GM18507 (cell line): Measurements from ENCODE around the gene OR11A1.
"Not testable (repeated sequence)": the region's sequence is repeated elsewhere in the genome, so short reads cannot be mapped to it uniquely, and the experiment has no call there.

ENCODE experiments used
- DNase-seq: peaks from one replicate; pipeline ENCODE4 v3.0.0; 2011; ENCODE audit warnings: low read depth; ENCODE audit not compliant: insufficient read length; ENCODE audit errors: extremely low spot score
- FAIRE-seq: peaks from 2 replicates; lab custom pipeline; 2011; peaks lifted over from hg19 to GRCh38; lab: Jason Lieb, UNC

Gene OR11A1

GRCh38 chr6:29483735-29484134, 26.9 kb upstream of the OR11A1 start:
- no peak for DNase-seq
- no peak for FAIRE-seq

DNA sequence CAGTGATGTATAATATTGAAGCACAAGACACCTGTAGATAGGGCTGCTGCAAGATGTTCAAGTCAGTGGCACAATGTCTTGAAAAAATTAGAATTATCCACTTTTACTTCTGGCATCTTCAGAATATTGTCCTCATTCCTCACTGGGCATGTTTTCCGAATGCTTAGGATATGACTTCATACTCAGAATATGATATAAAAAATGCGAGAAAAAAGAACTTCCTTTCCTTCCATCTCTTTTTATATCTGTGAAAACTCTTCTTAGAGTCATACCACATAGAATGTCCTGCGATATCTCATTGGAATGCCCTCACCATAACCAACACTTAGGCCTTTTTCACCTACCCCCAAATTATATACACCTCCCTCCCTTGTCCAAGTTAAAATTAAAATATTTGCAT, 26.3 kb upstream of the OR11A1 start:
- no peak for DNase-seq
- no peak for FAIRE-seq

DNA sequence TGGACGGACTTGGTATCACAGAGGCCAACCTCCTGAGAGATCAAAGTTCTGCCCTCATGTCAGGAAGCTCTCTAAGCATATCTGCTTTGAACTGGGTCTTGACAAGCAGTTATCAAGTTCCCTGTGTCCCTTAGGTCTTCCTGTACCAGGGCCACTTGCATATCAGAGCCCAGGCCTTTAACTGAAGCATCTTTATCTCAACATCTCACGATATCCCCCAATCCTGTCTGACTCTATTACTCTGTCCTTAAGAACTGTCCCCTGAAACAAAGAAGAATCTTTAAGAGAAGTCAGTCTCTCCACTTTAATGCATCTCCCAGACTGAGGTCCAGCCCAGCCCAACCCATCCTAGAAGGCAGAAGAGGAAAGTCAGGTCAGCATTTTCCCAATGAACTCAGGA, 22.7 kb upstream of the OR11A1 start:
- no peak for DNase-seq
- no peak for FAIRE-seq

- no peak for DNase-seq
- no peak for FAIRE-seq
Measured at GRCh38 chr6:29478740-29479139, 21.9 kb upstream of the OR11A1 start.

- no peak for FAIRE-seq
- DNase-seq, result no peak
Measured at GRCh38 chr6:29477923-29478450, 21.1 kb upstream of the OR11A1 start.

DNA sequence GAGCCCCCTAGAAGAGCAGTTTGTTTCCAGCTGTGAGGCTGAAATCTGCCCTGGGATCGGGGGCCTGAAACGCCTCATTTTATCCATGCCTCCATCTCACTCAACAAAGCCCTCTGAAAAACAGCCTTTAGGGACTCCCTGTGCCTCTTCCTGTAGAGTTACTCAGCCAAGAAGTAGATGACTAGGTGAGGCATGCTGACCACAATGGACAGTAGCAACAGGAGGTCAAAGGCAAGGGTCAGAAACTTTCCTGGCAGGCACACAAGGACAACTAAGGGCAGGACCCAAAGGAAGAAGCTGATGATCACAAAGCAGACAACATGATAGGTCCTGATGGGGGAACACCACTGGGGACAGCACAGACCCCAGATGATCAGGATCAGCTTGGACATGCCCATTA, 18.1 kb upstream of the OR11A1 start:
- no peak for FAIRE-seq
- no peak for DNase-seq

DNA sequence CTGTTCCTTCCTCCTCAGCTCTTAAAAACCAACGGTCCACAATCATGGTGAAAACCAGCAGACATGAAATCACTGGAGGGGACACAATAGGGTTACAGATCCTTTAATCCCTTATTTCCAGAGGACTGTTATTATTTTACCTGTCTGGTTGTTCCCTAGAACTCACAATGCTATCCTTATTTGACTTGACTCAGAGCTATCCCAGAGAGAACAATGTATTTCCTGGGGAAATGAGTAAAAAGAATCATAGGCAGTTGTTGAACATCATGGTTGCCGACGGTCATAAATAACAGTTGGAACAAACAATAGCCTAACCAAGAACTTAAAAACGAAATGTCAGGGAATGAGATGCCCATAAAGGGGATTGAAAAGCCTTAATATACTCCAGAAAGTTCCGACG, 9.4 kb upstream of the OR11A1 start:
- FAIRE-seq, result no peak
- no peak for DNase-seq

GRCh38 chr6:29465801-29466200, 8.9 kb upstream of the OR11A1 start:
- FAIRE-seq (no peak), DNase-seq (no peak)

DNA sequence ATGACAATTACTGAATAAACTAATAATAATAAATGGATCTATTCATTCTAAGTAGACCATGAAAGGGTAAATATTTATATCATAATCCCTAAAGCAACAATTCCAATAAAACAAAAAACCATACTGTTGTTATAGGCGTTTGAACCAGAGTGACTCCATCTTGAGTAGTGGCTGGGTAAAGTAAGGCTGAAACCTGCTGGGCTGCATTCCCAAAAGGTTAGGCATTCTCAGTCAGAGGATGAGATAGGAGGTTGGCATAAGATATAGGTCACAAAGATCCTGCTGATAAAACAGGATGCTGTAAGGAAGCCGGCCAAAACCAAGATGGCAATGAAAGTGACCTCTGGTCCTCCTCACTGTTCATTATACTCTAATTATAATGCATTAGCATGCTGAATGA, 8.4 kb upstream of the OR11A1 start:
- FAIRE-seq (no peak), DNase-seq (no peak)

GRCh38 chr6:29462022-29462421, 5.2 kb upstream of the OR11A1 start:
- no peak for FAIRE-seq
- no peak for DNase-seq

- no peak for FAIRE-seq
Measured at GRCh38 chr6:29461021-29461814, 4.3 kb upstream of the OR11A1 start.

DNA sequence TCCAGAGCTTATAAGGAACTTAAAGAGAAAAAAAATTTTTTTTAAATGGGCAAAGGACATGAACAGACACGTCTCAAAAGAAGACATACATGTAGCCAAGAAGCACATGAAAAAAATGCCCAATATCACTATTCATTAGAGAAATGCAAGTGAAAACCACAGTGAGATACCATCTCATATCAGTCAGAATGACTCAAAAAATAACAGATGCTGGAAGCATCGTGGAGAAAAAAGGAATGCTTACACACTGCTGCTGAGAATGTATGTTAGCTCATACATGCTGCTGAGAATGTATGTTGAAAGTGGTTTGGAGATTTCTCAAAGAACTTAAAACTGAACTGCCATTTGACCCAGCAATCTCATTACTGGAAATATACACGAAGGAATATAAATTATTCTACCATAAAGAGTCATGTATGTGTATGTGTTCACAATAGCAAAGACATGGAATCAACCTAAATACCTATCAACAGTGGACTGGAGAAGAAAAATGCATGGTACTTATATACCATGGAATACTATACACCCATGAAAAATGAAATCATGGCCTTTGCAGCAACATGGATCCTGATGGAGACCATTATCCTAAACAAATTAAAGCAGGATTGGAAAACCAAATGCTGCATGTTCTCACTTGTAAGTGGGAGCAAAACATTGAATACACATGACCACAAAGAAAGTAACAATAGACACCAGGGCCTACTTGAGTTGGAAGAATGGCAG, 5.2 kb downstream of the OR11A1 start:
- FAIRE-seq (no peak), DNase-seq (no peak)

More at GRCh38 chr6:29461021-29461814, 4.3 kb upstream of the OR11A1 start:
- no peak for DNase-seq

- DNase-seq (no peak), FAIRE-seq (no peak)
Measured at GRCh38 chr6:29447670-29448069, 9.2 kb downstream of the OR11A1 start.

- not testable (repeated sequence) for DNase-seq, FAIRE-seq
Measured at GRCh38 chr6:29444031-29444430, 12.8 kb downstream of the OR11A1 start.

DNA sequence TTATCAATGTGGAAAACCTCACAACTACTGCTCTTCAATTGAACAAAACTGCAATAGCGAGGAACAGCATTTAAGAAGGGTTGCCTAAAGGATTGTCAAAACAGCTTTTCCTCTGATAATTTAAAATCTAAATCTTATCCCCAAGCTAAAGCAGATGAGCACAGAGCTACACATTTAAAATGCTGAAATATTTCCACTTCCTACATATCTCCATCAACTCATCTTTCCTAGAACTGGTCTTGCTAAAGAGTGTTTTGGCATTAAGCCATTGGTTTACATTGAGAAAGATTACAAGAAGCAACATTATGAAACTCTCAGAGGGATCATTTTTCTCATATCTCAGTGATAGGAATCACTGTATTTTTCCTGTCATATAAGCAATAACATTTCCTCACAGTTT, 14.2 kb downstream of the OR11A1 start:
- FAIRE-seq (no peak), DNase-seq (no peak)

DNA sequence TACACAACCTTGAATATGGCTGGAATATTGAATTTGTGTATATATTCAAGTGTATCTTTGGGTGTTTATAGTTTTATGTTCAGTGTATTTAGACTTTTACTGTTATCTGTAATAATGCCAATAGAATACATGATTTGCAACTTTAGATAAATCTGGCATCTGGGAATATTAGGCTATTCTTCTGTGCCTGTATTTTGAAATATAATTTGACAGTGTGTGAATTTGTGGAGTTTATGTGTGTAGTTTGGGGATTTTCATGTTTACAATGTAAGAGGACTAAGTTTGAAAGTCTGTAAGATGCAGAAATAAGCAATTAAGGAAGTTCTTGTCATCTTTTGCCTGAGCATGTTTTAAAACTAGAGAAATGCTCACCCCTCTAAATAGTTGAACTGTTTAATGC, 17.9 kb downstream of the OR11A1 start, which contains the start of gene OR10C1:
Gene OR10C1 (plus strand): TSS at position 301 of the 400 bp plus-strand sequence. CDS start 710 bp downstream, outside the sequence.
- FAIRE-seq (no peak), DNase-seq (no peak)

DNA sequence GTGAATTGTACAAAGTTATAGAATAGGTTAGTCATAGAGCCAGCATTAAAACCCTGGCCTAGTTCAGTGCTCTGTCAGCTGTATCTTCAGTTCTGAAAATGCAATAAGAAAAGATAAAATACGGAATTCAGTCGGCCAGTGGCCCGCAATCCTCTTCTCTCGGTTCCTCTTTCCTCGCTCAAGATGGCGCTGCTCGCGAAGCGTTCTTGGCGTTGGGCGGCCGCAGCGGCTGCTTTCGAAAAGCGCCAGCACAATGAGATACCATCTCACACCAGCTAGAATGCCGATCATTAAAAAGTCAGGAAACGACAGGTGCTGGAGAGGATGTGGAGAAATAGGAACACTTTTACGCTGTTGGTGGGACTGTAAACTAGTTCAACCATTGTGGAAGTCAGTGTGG, 20.1 kb downstream of the OR11A1 start:
- not testable (repeated sequence) for FAIRE-seq, DNase-seq

DNA sequence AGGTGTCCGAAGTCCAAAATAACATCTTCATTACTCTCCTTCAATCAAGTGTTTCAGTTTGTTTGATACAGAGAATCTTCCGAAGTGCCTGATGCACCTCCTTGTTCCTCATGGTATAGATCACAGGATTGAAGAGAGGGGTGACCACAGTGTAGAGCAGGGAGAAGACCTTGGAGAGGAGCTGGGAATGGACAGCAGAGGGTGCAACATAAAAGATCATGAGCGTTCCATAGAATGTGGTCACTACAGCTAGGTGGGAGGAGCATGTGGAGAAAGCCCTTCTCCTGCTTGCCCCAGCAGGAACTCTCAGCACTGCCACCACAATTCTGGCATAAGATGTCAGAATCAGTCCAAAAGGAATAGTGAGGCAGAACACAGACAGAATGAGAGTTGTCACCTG, 30.2 kb downstream of the OR11A1 start:
- DNase-seq (no peak), FAIRE-seq (no peak)

DNA sequence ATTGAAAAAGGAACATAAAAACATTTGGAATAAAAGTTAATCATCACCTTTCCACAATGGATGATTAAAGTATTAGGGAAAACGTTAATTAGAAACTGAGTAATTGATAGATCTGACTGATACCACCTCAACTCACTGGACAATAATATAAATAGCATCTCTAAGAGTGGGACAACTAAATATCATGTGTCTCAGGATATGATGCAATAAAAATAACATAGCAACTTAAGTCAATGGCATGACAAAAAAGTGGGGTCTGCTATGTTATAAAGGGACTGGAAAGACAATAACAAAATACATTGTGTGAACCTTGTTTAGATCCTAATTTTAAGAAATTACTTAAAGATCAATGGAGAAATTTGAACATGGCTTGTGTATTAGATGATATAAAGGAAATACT, 31.8 kb downstream of the OR11A1 start:
- FAIRE-seq (no peak), DNase-seq (no peak)

DNA sequence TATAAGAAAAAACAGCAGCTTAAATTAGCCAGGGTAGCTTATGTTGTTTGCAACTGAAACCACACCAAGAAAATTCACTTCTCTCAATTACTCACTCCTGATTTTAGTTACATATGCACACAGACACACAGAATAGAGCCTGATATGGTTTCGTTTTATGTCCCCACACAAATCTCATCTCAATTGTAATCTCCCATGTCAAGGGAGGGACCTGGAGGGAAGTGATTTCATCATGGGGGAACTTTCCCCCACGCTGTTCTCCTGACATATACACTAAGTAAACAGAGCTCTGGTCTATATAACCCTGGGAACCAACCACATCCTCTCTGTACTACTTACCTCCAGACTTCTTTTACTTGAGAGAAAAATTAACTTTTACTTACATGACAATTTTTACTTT, 32.3 kb downstream of the OR11A1 start:
- DNase-seq (no peak), FAIRE-seq (no peak)

GRCh38 chr6:29424168-29424567, 32.7 kb downstream of the OR11A1 start:
- FAIRE-seq (no peak), DNase-seq (no peak)
